Thyroid gland (tissue), 4 donors: ENCODE results near the gene CPTP.

Experiments
- POLR2A ChIP-seq, 2 donors: fragments of 450-650 bp; IDR thresholded peaks; one replicate each; pipeline ENCODE4 v1.6.1; 2017; ENCODE audit warnings: antibody characterized with exemption in 2 of 2, mild to moderate bottlenecking in 2 of 2, moderate library complexity in 1 of 2
- TF ChIP-seq, protein P1 (sequence below), 6 experiments: fragments of 200-600 bp in 3 of 6; fragments of 450-650 bp in 3 of 6; sonication (generic) in 3 of 6; IDR thresholded peaks; one replicate each; pipeline ENCODE4 v1.5.1; 2016 to 2019; ENCODE audit warnings: antibody characterized with exemption in 6 of 6, mild to moderate bottlenecking in 2 of 6, inconsistent platforms in 1 of 6, moderate library complexity in 1 of 6

DNA sequence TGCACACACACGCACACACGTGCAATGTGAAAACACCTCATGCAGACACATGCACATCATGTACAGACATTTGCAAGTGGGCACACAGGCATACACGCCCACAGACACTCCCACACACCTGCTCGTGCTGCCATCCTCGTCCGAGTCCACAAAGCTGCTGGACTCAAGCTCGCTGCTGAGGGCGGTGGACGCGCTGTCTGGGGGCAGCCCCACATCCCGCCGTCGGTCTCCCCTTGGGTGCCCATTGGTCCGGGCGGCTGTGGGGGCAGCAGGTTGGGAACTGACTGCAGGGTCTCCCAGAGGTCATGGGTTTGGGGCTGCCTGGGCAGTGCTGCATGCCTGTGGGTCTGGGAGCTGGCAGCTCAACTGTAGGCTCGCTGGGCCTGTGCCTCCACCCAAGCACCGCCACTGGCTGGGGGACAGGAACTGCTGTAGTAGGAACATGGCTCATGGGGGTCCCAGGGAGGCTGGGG is 17.0 kb downstream of the CPTP start:
- TF ChIP-seq POLR2A (IDR thresholded peaks at IDR 0.05): no peak
- TF ChIP-seq, protein P1, sequence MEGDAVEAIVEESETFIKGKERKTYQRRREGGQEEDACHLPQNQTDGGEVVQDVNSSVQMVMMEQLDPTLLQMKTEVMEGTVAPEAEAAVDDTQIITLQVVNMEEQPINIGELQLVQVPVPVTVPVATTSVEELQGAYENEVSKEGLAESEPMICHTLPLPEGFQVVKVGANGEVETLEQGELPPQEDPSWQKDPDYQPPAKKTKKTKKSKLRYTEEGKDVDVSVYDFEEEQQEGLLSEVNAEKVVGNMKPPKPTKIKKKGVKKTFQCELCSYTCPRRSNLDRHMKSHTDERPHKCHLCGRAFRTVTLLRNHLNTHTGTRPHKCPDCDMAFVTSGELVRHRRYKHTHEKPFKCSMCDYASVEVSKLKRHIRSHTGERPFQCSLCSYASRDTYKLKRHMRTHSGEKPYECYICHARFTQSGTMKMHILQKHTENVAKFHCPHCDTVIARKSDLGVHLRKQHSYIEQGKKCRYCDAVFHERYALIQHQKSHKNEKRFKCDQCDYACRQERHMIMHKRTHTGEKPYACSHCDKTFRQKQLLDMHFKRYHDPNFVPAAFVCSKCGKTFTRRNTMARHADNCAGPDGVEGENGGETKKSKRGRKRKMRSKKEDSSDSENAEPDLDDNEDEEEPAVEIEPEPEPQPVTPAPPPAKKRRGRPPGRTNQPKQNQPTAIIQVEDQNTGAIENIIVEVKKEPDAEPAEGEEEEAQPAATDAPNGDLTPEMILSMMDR (IDR thresholded peaks at IDR 0.05): no peak
